ENCODE measurements around the gene FAM184B. TPM values are rescaled to one million over a fixed set of nuclear protein-coding genes. Genes with fewer than 3 reads are reported as not detected.

Gene FAM184B
- total RNA-seq, 4 donors from 2014 or later = 0.14 to 0.75 (median 0.18) TPM

- no peak for DNase-seq
- H3K36me3 ChIP-seq = no peaks in the 10 kb centered on the region
- H3K4me1 ChIP-seq = no peaks in the 10 kb centered on the region
- no peak overlapping the region for H3K27ac ChIP-seq
- H3K9me3 ChIP-seq = peaks cover 0 to 3% of the 10 kb centered on the region in 2 donors
- WGBS, 2 donors (ENCODE audit: low coverage in 1 of 2) = 70 to 80% methylated on average over 2 to 3 of the region's 3 CpGs
- in situ Hi-C loops (cut with MboI; ENCODE audit: low pct_ligation_motif_present in 1 of 4, low pct_unique_long_range_greater_than_20kb in 1 of 4, low sequenced_read_pairs in 3 of 4) (no loop called here), intact Hi-C loops (cut with DNase I; ENCODE audit: low total_unique reads) (no loop called here)
- TF ChIP-seq EP300 (IDR thresholded peaks at IDR 0.05; ENCODE audit: low read depth) (no peak), POLR2AphosphoS5 (IDR thresholded peaks at IDR 0.05) (no peak), CTCF (IDR thresholded peaks at IDR 0.05) (no peak), POLR2A (IDR thresholded peaks at IDR 0.05) (no peak)
- H3K4me3 ChIP-seq = no peak overlapping the region
- no peaks in the 10 kb centered on the region for H3K27me3 ChIP-seq
Measured at GRCh38 chr4:17667653-17668201, 113.7 kb downstream of the FAM184B start.

- Histone ChIP-seq H3K27ac (no peak overlapping the region), H3K36me3 (no peaks in the 10 kb centered on the region), H3K4me3 (no peak overlapping the region), H3K4me1 (no peaks in the 10 kb centered on the region), H3K9me3 (peaks cover 0 to 3% of the 10 kb centered on the region in 2 donors), H3K27me3 (no peaks in the 10 kb centered on the region)
- intact Hi-C loops (cut with DNase I; ENCODE audit: low total_unique reads) (no loop called here), in situ Hi-C loops (cut with MboI; ENCODE audit: low pct_ligation_motif_present in 1 of 4, low pct_unique_long_range_greater_than_20kb in 1 of 4, low sequenced_read_pairs in 3 of 4) (no loop called here)
- TF ChIP-seq POLR2AphosphoS5 (IDR thresholded peaks at IDR 0.05) (no peak), EP300 (IDR thresholded peaks at IDR 0.05; ENCODE audit: low read depth) (no peak), POLR2A (IDR thresholded peaks at IDR 0.05) (no peak)
- WGBS, 2 donors (ENCODE audit: low coverage in 1 of 2) = 67 to 77% methylated on average over 2 to 3 of the region's 3 CpGs
- no peak for DNase-seq
Measured at GRCh38 chr4:17667253-17667652, 114.2 kb downstream of the FAM184B start.

- 39 to 77% methylated on average over 2 to 3 of the region's 3 CpGs for WGBS, 2 donors (ENCODE audit: low coverage in 1 of 2)
- intact Hi-C loops (cut with DNase I; ENCODE audit: low total_unique reads) = no loop called here
Measured at GRCh38 chr4:17665852-17666251, 115.6 kb downstream of the FAM184B start.

GRCh38 chr4:17665346-17665745, 116.1 kb downstream of the FAM184B start:
- in situ Hi-C loops (cut with MboI; ENCODE audit: low pct_ligation_motif_present in 1 of 4, low pct_unique_long_range_greater_than_20kb in 1 of 4, low sequenced_read_pairs in 3 of 4) (no loop called here), intact Hi-C loops (cut with DNase I; ENCODE audit: low total_unique reads) (no loop called here)
- TF ChIP-seq POLR2AphosphoS5 (IDR thresholded peaks at IDR 0.05) = no peak
- TF ChIP-seq EP300 (IDR thresholded peaks at IDR 0.05; ENCODE audit: low read depth) = no peak
- TF ChIP-seq CTCF (IDR thresholded peaks at IDR 0.05) = no peak
- no peak for TF ChIP-seq POLR2A (IDR thresholded peaks at IDR 0.05)
- Histone ChIP-seq H3K27ac (no peak overlapping the region), H3K9me3 (no peaks in the 10 kb centered on the region), H3K36me3 (no peaks in the 10 kb centered on the region), H3K4me3 (no peak overlapping the region), H3K27me3 (no peaks in the 10 kb centered on the region), H3K4me1 (no peaks in the 10 kb centered on the region)
- whole genome bisulfite sequencing, 2 donors (ENCODE audit: low coverage in 1 of 2) = 37 to 46% methylated on average over 1 of the region's 1 CpG
- no peak for DNase-seq

More at GRCh38 chr4:17665852-17666251, 115.6 kb downstream of the FAM184B start:
- no peaks in the 10 kb centered on the region for H3K27me3 ChIP-seq
- H3K9me3 ChIP-seq = no peaks in the 10 kb centered on the region
- H3K4me1 ChIP-seq = no peaks in the 10 kb centered on the region
- H3K36me3 ChIP-seq = no peaks in the 10 kb centered on the region
- no peak overlapping the region for H3K4me3 ChIP-seq
- no peak for TF ChIP-seq POLR2AphosphoS5 (IDR thresholded peaks at IDR 0.05)
- no peak for TF ChIP-seq POLR2A (IDR thresholded peaks at IDR 0.05)
- no peak for TF ChIP-seq EP300 (IDR thresholded peaks at IDR 0.05; ENCODE audit: low read depth)
- no peak for TF ChIP-seq CTCF (IDR thresholded peaks at IDR 0.05)
- no peak for DNase-seq
- no peak overlapping the region for H3K27ac ChIP-seq
- in situ Hi-C loops (cut with MboI; ENCODE audit: low pct_ligation_motif_present in 1 of 4, low pct_unique_long_range_greater_than_20kb in 1 of 4, low sequenced_read_pairs in 3 of 4) = no loop called here

- Histone ChIP-seq H3K27me3 (no peaks in the 10 kb centered on the region), H3K36me3 (no peaks in the 10 kb centered on the region), H3K4me1 (no peaks in the 10 kb centered on the region), H3K4me3 (no peak overlapping the region), H3K27ac (no peak overlapping the region), H3K9me3 (no peaks in the 10 kb centered on the region)
- TF ChIP-seq POLR2A (IDR thresholded peaks at IDR 0.05) (no peak), CTCF (IDR thresholded peaks at IDR 0.05) (no peak), POLR2AphosphoS5 (IDR thresholded peaks at IDR 0.05) (no peak)
- in situ Hi-C loops (cut with MboI; ENCODE audit: low pct_ligation_motif_present in 1 of 4, low pct_unique_long_range_greater_than_20kb in 1 of 4, low sequenced_read_pairs in 3 of 4) (no loop called here), intact Hi-C loops (cut with DNase I; ENCODE audit: low total_unique reads) (no loop called here)
- no peak for DNase-seq
- WGBS, 2 donors (ENCODE audit: low coverage in 1 of 2) = 61 to 66% methylated on average over 4 of the region's 4 CpGs
Measured at GRCh38 chr4:17664755-17665154, 116.7 kb downstream of the FAM184B start.

All from transverse colon (tissue), 4 donors.